ENCODE measurements around the gene DNAJA3.

- TF ChIP-seq POLR2A (IDR thresholded peaks at IDR 0.05): no peak
- TF ChIP-seq CTCF (IDR thresholded peaks at IDR 0.05): no peak
These were observed 74.6 kb downstream of the DNAJA3 start for GRCh38 chr16:4500272-4500671.
